RWPE2 (cell line): ENCODE data around the gene A1BG.

ENCODE experiments used
- ATAC-seq: fragments of 200-7000 bp; cut with Tn5 transposase; 3 replicates; pipeline ENCODE4 v1.9.1; 2021; ENCODE audit warnings: low read depth
- DNase-seq: peaks from one replicate; pipeline ENCODE4 v3.0.0-alpha.2; 2020; ENCODE audit warnings: low spot score
- H3K27ac ChIP-seq: fragments of 450-650 bp; 2 replicates; pipeline ENCODE4 v1.5.1; 2017; ENCODE audit warnings: mild to moderate bottlenecking; ENCODE audit not compliant: poor library complexity, severe bottlenecking
- H3K27me3 ChIP-seq: fragments of 250-450 bp; sonication (Bioruptor Pico); 2 replicates; pipeline ENCODE4 v1.5.1; 2021; ENCODE audit warnings: mild to moderate bottlenecking, moderate library complexity; ENCODE audit not compliant: insufficient read depth, poor library complexity, severe bottlenecking
- H3K36me3 ChIP-seq: fragments of 250-450 bp; sonication (Bioruptor Pico); 2 replicates; pipeline ENCODE4 v1.5.1; 2020; ENCODE audit warnings: low read depth, mild to moderate bottlenecking, moderate library complexity
- H3K4me1 ChIP-seq: fragments of 250-450 bp; sonication (Bioruptor Pico); 2 replicates; pipeline ENCODE4 v1.5.1; 2021; ENCODE audit warnings: mild to moderate bottlenecking, moderate library complexity; ENCODE audit not compliant: insufficient read depth, poor library complexity, severe bottlenecking
- H3K4me3 ChIP-seq: fragments of 250-450 bp; sonication (Bioruptor Pico); 2 replicates; pipeline ENCODE4 v1.5.1; 2021; ENCODE audit warnings: mild to moderate bottlenecking, moderate library complexity; ENCODE audit not compliant: severe bottlenecking
- H3K9me3 ChIP-seq: fragments of 250-450 bp; sonication (Bioruptor Pico); 2 replicates; pipeline ENCODE4 v1.5.1; 2021; ENCODE audit warnings: mild to moderate bottlenecking, moderate library complexity; ENCODE audit not compliant: severe bottlenecking
- TF ChIP-seq, protein P1 (sequence below): fragments of 450-650 bp; IDR thresholded peaks from one replicate; pipeline ENCODE4 v1.5.1; 2017; ENCODE audit warnings: mild to moderate bottlenecking, moderate library complexity; ENCODE audit not compliant: poor library complexity, severe bottlenecking

A1BG gene

DNA sequence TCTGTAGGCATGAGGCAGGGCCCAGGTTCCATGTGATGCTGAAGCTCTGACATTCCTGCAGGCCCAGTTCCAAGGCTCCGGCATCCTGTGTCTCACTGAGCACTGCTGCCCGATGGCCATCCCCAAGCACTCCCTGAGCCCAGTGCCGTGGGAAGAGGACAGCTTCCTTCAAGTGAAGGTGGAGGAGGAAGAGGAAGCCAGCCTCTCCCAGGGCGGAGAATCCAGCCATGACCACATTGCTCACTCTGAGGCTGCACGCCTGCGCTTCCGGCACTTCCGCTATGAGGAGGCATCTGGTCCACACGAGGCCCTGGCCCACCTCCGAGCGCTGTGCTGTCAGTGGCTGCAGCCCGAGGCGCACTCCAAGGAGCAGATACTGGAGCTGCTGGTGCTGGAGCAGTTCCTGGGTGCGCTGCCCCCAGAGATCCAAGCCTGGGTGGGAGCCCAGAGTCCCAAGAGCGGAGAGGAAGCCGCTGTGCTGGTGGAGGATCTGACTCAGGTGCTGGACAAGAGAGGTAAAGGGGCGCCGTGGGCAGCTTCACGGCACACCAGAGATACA is 18.5 kb downstream of the A1BG start:
- DNase-seq = no peak
- Histone ChIP-seq H3K4me3 (no peak overlapping the region), H3K36me3 (peaks cover 6% of the 10 kb centered on the region), H3K27ac (no peak overlapping the region), H3K27me3 (no peaks in the 10 kb centered on the region), H3K4me1 (no peaks in the 10 kb centered on the region), H3K9me3 (no peaks in the 10 kb centered on the region)
- TF ChIP-seq, protein P1, sequence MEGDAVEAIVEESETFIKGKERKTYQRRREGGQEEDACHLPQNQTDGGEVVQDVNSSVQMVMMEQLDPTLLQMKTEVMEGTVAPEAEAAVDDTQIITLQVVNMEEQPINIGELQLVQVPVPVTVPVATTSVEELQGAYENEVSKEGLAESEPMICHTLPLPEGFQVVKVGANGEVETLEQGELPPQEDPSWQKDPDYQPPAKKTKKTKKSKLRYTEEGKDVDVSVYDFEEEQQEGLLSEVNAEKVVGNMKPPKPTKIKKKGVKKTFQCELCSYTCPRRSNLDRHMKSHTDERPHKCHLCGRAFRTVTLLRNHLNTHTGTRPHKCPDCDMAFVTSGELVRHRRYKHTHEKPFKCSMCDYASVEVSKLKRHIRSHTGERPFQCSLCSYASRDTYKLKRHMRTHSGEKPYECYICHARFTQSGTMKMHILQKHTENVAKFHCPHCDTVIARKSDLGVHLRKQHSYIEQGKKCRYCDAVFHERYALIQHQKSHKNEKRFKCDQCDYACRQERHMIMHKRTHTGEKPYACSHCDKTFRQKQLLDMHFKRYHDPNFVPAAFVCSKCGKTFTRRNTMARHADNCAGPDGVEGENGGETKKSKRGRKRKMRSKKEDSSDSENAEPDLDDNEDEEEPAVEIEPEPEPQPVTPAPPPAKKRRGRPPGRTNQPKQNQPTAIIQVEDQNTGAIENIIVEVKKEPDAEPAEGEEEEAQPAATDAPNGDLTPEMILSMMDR = no peak
- no peak for ATAC-seq

DNA sequence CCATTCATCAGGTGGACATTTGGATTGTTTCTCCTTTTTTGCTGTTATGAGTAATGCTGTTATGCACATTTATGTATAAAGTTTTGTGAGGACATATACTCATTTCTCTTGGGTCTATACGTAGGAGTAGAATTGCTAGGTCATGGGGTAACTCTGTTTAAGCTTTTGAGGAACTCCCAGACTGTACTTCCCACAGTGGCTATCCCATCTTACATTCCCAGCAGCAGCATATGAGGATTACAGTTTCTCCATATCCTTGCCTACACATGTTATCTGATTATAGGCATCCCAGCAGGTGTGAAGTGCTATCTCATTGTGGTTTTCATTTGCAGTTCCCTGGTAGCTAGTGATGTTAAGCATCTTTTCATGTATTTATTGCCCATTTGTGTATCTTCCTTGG is 20.6 kb downstream of the A1BG start:
- no peak for ATAC-seq
- TF ChIP-seq, protein P1 = no peak
- no peak for DNase-seq

DNA sequence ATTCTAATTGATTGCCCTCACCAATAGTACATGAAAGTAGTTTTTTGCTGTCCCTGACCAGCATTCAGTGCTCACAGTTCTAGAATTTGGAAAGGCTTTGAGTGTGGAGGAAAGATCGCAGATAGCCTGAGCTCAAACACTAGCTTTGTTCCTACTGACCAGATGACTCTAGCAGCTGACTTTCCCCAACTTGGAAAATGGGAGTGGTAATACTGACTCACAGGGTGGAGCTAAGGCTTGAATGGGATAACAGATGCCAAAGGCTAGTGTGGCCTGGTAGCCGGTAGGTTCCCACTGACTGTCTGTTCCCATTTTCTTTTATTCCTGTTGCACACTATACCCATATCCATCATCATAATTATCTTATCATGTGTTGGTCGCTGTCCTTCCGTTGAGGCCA is 22.8 kb downstream of the A1BG start:
- TF ChIP-seq, protein P1 = no peak

More for the DNA sequence above, 20.6 kb downstream of the A1BG start:
- Histone ChIP-seq H3K36me3 (0 out of 2 replicates have a peak, but pooled peaks cover 3% of the 10 kb centered on the region), H3K4me3 (no peak overlapping the region), H3K27me3 (no peaks in the 10 kb centered on the region), H3K27ac (no peak overlapping the region), H3K9me3 (no peaks in the 10 kb centered on the region), H3K4me1 (no peaks in the 10 kb centered on the region)

DNA sequence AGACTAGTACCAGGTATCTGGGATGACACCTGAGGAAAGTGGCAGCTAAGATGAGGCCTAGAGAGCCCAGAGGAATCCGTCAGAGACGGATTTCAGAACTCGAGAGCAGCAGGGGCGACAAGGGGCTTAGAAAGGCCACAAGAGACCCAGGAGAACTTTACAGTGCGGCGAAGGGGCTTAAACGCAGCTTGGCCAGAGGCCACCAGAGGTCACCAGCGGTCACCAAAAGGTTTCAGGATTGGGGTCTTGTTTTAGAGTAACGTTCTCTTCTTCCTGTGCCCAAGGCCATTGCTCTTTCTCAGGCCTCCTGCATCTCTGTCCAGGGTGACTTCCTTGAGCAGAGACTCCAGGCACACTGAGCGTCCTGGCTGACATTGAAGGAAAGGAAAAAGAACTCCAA is 24.3 kb downstream of the A1BG start:
- Histone ChIP-seq H3K9me3 (no peaks in the 10 kb centered on the region), H3K4me3 (no peak overlapping the region)

More for the DNA sequence above, 22.8 kb downstream of the A1BG start:
- no peaks in the 10 kb centered on the region for H3K27me3 ChIP-seq
- no peaks in the 10 kb centered on the region for H3K36me3 ChIP-seq
- no peaks in the 10 kb centered on the region for H3K9me3 ChIP-seq
- ATAC-seq (peak; percentile 35; the same call in 2 of the 3 replicates), DNase-seq (no peak)
- no peaks in the 10 kb centered on the region for H3K4me1 ChIP-seq
- no peak overlapping the region for H3K4me3 ChIP-seq
- no peak overlapping the region for H3K27ac ChIP-seq

More for the DNA sequence above, 24.3 kb downstream of the A1BG start:
- H3K27ac ChIP-seq = no peak overlapping the region
- no peaks in the 10 kb centered on the region for H3K27me3 ChIP-seq
- no peaks in the 10 kb centered on the region for H3K36me3 ChIP-seq
- no peaks in the 10 kb centered on the region for H3K4me1 ChIP-seq
- DNase-seq (no peak), ATAC-seq (no peak)
- TF ChIP-seq, protein P1 = peak; percentile 34
